ENCODE results near the gene OLFM1.

OLFM1 gene

DNA sequence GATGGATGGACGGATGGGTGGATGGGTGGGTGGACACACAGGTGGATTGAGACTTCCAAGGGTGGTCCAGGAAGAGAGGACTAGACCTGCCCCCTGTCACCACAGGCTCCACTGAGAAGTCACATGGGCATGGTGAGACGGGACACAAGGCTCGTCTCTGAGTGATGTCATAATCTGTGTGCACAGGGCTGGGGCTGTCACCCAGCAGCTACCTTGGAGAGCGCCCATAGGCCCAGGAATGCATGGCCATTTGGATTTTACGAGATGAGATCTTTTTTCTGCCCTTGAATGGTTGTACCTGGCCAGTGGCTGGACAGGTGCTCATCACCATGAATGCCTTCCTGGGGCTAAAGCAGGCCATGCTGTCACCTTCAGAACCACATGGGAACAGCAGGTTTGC, 3.1 kb downstream of the OLFM1 start:
- no peak for DNase-seq

DNA sequence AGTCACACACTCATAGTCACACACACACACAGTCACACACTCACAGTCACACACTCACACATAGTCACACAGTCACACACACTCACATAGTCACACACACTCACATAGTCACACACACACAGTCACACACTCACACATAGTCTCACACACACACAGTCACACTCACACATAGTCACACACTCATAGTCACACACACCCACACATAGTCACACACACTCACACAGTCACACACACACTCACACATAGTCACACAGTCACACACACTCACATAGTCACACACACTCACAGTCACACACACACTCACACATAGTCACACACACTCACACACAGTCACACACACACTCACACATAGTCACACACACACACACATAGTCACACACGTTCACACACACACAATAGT, 4.1 kb downstream of the OLFM1 start:
- DNase-seq, result no peak

DNA sequence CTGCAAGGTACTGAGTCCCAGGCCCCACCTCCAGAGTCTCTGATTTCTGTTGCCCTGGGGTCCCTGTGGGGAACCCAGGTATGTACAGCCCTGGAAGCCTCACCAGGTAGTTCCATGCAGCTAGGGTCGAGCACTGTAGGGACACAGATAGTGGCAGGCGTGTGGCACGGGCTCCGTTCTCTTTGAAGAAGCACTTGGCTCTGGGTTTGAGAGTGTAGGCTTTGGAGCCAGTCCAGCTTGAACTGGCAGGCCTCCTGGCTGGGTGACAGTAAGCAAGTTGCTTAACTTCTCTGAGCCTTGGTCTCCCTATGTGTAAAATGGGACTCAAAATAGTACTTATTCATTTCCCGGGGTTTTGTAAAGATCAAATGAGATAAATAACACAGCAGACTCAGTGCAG, 5.6 kb downstream of the OLFM1 start:
- no peak for DNase-seq

DNA sequence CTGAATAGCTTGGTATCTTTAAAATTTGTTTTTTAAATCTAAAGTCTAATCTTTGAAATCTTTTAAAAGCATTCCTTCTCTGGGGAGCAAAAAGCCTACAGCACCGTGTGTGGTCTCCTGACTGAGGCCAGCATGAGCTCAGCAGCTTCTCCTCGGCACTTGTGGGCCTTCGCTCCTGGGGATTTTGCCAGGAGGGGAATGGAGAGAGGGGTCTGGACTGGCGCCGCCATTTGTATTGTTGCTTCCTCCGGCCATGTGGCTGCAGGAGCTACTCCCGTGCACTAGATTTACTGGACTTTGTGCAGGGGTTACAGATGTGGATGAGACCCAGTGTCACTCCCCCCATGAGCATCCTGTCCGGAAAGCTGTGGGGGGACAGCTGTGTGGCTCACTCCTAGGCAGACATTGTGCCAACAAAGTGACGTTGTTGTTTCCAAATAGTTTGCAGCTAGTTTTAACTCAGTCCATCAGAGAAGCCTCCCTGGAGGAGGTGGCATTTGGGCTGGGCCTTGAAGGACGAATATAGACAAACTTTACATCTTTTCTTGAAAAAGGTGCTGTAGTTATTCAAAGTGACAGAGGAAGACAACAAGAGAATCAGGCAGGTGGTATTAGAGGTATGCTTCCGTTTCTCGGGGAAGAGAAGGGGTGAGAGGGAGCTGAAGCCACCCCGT, 6.6 kb downstream of the OLFM1 start:
- DNase-seq, result no peak

DNA sequence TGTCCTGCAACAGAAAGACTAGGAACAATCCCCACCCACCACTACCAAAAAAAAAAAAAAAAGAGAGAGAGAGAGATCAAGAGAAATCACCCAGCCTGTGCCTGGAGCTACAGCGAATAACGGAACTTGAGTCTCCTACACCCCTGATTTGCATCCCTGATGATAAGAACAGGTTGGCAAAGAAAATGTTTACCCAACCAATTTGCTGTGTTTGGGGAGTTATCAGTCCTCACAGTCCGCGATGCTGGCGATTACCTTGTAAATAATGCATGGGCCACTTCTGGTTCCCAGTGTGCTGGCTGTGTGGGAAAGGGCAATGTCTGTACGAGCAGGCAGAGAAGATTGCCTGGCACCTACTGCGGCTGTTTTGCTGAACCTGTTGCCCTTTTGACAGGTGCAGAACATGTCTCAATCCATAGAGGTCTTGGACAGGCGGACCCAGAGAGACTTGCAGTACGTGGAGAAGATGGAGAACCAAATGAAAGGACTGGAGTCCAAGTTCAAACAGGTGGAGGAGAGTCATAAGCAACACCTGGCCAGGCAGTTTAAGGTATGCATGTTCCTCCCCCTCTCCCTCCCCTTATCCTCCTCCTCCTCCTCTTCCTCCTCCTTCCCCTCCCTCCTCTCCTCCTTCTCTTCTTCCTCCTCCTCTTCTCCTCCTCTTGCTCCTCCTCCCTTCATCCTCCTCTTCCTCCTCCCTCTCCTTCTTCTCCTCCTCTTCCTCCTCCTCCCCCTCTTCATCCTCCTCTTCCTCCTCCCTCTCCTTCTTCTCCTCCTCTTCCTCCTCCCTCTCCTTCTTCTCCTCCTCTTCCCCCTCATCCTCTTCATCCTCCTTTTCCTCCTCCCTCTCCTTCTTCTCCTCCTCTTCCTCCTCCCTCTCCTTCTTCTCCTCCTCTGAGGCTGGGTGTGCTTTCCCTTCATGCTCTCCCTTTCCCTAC, 8.3 kb downstream of the OLFM1 start:
- no peak for DNase-seq

DNA sequence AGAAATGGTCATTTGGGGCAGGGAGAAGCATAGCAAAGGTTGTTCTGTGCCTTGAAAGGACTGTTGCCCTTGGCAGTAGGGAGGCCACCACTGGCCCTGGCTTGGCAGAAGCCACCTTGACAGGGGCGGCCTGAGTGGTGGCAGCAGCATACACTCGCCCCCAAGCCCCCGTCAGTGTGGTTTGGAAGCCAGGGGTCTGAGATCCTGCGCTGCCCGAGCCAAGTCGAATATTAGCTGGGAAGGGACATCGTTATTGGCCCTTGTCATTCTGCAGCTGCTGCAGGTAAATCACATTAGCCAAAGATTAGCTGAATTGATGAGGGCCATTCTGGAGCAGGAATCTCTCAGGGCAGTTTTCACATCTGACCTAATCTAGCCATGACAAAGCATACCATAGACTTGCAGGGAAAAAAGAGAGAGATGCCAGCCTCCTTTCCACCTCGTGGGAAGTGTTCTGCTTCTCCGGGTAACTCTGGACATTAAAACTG, 9.0 kb downstream of the OLFM1 start:
- DNase-seq, result peak; percentile 90

DNA sequence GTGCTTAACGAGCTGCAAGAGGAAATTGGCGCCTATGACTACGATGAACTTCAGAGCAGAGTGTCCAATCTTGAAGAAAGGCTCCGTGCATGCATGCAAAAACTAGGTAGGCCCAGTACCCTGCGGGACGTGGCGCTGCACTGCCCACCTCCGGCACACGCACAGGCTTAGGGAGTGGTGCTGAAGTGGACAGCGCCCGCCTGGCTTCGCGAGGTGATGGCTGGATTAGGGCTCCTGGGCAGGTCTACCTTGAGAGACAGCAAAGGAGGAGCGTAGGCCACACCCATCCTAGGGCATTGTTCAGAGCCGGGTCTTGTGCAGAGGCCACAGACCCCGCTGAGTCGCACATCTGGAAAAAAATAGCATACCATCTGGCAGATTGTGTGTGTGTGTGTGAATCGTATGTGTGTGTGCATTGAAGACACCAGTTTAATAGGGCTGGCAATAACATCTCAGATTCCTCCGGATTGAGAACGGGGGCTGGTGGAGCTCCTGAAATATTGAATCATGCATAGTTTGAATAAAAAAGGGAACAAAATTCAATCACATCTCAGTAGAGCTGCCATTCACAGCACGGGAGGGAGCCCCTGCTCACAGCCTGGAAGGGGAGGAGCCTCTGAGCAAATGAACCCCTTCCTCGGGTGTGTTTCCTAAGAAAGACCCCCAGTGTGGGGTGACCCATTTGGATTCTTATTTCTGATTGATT, 11.1 kb downstream of the OLFM1 start:
- DNase-seq, result peak; percentile 75

DNA sequence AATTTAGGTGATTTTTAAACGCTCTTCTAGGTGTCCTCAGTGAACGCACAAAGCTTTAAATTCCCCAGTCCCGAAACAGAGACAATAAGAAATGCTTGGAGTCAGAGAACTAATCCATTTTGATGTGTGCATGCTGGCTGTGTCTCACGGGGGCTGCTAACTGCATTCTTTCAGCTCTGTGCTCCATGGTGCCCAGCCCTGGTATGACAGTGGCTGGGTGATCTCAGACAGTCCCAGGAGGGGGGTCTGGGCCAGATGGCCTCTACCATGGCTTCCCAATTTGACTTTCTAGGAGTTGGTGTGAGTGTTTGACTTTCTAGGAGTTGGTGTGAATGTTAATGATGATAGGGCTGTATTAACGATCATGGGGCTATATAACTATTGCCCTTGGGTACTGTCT, 12.1 kb downstream of the OLFM1 start:
- DNase-seq, result peak; percentile 75

DNA sequence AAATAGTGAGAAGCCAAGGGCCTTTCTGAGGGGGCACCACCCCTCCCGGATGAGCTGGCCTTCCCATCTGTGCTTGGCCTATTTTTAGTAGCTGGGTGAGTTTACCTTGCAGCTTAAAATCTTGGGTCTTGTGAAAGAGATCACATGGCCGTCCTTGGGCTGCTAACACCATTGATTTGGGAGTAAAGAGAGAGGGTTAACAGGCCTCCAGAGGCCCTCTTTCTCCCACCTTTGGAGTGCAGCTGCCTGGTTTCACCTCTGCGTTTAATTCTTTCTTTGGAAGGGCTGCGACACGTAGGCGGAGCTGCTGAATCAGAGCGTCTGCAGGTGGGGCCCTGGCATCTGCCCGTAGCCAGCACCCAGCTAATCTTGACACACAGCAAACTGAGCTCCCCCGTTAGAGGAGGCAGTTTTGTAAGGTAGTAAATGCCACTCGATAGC, 12.8 kb downstream of the OLFM1 start:
- peak; percentile 94 for DNase-seq

DNA sequence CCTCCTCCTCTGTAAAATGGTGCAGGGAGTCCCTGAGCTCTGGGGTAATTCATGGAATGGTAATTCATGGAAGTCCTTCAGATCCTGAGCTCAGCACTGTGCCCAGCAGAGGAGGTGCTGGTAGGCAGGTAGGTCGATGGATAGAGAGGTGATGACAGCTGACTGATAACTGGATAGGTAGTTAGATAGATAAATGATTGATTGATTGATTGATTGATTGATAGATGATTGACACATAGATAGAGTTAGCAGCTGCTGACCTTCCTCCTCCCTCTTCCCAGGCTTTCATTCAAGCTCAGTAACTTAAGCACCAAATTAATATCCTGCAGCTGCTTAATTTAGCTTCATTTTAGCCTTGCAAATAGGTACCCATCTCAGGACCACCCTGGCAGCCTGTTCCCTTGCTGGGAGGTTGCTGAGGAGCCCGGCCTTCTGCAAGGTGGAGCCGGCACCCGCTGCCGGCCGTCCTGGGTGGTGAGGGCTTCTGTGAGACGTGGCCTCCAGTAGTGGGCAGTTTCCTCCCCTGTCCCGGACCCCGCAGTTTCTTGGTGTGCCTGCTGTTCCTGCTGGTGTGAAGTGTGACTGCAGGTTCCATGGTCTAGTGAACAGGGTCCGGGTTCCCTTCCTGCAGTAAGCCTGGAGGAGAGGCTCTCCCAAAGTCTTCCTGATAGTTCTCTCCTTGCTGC, 13.4 kb downstream of the OLFM1 start:
- DNase-seq, result no peak

DNA sequence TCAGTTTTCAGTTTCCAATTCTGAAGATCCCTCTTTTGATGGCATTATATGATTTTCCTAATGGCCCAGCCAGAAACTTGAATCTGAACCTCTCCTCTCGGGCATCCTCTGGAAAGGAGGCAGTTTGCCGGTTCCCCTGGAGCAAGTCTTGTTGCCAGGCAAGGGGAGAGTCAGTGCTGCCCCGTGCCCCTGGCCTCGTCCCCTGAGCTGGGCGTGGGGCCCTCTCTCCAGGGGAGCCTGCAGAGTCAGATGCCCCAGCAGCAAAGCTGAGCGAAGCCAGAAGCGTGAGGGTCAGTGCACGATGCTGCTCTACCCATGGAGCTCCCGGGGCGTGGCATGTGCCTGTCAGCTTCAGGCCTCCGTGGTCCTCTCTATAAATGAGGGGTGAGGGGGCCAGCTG, 14.0 kb downstream of the OLFM1 start:
- DNase-seq, result no peak

DNA sequence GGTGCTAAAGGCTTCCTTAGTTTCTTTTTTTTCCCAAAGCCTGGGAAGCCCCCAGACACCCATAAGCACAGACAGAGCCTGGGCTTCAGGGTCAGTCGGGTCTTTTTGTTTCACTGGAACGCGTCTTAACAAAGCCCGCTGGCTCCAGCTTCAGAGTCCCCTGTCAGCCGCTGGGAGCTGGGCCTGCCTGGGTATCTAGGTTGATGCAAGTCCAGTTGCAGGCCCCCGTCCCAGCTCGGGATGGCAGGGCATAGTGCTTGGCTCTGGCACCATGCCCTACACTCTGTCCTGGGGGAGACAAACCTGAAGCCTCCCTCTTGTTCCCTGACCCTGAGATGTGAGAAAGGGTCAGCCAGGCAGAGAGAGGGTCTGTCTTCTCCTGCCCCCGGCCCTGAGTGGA, 14.5 kb downstream of the OLFM1 start:
- DNase-seq, result no peak

DNA sequence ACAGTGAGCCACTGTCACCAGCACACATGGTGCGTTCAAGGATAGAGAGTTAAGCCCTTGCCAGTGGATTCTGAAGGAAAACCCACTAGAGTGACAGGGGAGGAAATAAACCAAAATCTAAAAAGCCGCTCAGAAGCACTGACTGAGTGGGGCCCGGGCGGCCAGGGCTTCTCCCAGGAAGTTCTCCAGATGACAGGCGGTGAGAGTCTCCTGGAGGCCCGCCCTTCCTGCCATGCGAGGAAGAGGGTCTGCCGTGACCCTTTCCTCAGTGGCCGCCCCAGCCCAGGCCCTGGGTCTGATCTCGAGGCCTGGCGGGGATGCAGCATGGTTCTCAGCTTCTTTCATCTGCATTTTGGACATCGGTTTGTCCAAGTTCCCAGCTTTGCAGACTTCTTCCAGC, 14.9 kb downstream of the OLFM1 start:
- DNase-seq, result no peak

DNA sequence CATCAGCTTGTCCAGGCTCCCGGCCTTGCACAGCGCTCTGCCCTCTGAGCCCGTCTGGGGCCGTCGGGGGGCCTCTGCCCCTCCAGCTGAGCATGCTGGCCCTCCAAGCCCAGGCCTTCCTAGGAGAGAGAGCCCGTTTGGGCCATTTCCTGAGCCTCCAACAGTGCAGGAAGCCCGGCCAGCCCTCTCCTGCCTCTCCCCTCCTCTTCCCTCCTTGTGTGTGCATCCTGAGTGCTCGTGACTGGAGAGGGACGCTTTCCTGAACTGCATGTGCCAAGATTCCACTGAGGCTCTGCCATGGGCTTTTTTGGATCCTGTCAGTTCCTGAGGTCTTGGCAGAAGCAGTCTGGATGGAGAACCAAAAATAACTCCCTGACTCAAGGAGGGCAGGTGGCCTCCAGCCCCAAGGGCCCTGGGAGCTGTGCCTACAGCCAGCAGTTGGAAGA, 15.6 kb downstream of the OLFM1 start:
- no peak for DNase-seq

DNA sequence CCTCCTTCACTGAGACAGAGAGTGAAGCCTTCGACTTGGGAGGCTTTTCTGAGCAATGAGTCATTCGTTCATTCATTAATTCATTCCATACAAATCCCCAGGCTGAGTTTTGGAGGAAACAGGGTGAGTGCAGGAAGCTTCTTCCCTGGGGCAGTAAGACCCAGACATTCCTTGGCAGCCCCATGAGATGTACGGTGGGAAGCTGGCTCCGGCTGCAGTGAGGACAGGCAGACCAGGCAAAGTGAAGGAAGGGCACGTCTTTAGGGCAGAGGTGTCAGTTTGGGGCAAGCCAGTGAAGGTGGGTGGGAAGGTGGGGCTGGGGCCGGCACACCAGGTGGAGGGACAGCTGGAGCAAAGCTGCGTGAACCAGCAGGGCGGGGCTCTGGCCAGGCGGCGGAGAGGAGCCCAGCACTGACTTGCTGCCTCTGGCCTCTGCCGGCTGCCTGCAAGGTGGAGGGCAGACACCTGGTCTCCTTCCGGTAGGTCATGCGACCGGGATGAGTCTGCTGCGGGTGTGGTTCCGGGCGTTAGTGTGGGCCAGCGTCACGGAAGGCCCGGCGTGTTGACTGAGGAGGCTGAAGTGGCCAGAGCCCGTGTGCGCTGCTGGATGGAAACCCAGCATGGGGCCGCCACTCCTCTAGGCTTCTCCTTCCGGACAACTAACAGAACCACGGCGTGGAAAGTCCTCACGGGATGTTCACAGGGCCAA, 16.6 kb downstream of the OLFM1 start:
- DNase-seq, result peak; percentile 51

DNA sequence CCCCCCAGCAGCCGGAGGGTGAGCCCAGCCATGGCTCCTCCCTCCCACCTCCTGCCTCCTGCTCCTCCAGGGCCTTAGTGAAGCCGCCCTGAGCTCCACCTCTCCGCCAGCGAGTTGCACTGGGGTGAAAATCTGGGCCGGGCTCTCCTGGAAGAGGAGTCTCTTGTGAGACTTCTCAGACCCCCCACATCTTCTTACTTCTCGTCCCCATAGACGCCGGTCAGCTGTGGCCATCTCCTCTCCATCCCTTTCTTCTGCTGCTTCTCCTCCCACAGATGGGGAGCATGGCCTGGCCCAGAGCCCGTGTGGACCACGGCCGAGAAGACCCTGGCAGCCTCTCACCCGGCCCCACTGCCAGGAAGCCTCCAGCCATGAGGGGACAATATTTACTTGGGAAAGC, 17.3 kb downstream of the OLFM1 start:
- peak; percentile 53 for DNase-seq

DNA sequence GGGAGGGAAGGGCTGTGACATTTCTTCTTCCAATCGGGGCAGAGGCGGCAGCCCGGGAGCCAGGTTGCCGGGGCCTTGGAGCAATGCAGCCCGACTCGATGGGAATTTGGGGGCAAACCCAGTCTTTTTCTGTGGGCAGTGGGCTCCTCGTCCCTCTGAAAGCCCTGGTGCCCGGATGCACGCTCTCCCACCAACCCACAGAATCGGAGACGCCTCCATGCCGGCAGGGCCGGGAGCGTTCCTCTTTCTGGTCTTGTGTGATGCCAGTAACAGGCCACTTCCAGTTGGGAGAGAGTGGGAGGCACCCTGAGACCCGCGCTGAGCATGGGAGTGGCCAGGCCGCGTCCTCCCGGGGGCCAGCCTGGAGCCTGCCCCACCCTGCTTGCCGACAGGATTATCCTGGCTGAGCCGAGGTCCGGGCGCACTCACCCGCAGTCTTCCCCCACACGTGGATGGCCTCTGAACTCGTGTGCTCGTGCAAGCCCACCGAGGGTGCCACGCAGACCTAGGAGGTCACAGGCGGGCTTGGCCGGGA, 17.8 kb downstream of the OLFM1 start:
- peak; percentile 83 for DNase-seq

DNA sequence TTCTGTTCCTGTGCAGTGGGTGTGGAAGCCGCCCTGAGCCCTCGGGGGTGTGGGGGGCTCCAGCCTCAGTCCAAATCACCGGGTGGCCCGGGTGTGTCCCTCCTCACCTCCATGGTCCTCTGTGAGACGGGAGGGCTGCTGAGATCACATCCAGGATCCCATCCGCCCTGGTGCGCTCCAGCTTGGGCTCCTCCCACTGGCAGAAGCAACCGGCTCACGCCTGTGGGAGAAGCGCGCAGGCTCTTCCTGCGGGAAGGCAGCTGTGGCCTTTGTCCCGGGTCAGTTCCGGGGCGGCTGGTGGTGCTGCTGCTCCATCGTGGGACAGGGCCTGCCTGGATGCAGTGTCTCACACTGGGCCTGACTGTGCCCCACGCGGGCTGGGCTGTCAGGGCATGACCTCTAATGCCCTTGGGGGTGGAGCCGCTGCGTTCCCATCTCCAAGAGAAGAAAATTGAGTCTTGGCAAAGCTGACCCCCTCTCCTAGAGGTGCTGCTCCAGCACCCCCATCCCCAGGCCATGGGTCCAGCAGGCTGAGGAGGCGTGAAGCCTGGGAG, 18.5 kb downstream of the OLFM1 start:
- DNase-seq, result peak; percentile 14

DNA sequence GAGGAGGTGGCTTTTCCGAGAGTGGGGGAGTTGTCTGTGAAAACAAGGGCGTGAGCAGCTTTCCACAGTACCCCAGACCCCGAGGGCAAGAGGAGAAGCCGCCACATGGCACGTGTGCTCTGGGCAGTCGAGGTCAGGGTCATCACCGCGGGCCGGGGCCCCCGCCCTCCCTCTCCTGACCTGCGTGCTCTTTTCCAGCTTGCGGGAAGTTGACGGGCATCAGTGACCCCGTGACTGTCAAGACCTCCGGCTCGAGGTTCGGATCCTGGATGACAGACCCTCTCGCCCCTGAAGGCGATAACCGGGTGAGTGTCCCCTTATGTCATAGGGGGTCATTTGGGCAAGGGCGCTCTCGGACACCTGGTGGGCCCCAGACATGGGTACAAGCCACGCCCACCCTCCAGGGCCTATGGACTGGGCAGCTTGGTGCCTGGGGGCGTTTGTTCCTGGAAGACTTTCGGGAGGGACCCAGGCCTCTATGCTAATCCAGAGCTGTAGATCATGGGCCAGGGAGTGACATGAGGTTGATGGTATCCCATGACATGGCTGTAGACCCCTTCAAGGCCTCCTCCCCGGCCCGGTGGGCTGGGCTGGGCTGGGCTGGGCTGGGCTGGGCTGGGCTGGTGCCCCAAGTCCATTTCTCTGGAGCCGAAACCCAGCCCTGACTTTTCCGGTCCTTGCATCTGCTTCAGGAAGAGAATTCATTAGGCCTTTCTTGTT, 19.2 kb downstream of the OLFM1 start:
- DNase-seq, result no peak

DNA sequence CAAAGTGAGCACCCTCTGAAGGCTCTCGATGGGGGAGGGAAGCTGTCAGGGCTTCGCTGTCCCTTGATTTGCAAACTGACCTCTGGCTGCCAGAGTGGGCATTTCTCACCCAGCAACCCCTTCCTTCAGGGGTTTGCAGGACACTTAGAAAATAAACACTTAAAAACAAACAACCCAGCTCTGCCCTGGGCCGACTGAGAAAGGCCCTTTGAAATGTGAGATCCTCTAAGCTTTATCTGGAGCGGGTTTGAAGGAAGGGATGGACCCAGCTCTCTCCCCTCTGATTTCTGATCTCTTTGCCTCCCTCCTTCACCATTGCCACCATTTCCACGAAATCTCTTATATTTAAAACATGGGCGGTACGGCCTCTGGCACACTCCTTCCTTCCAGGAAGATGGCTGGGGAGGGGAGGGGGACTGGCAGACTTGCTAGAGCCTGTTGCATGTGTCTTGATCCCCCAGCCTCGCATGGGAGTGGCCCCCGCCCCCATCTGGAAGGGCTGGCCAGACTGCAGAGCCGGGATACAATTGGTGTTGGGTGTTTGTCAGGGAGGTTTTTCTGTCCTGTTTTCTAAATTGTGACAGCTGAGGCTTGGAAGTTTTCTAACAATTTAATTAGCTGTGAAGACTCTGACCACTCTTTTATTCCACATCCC, 20.2 kb downstream of the OLFM1 start:
- no peak for DNase-seq

Data from NCI-H82 (cell line).